Gastroesophageal sphincter (tissue), 4 donors: Measurements from ENCODE around the gene LAMA3. TPM values are rescaled to one million over a fixed set of nuclear protein-coding genes. Genes with fewer than 3 reads are reported as not detected.
A peak's percentile ranks its signal among the peaks of the same experiment; 100 is the strongest.

Source experiments
- ATAC-seq: fragments of 150-250 bp; one replicate; pipeline ENCODE4 v1.9.1; 2016; ENCODE audit warnings: mild to moderate bottlenecking, moderate library complexity
- H3K27ac ChIP-seq, 4 donors: fragments of 200-600 bp; sonication (generic) in 3 of 4; 1 replicate in 3 of 4; 2 replicates in 1 of 4; pipeline ENCODE4 v1.5.1; 2016 to 2019
- H3K27me3 ChIP-seq: fragments of 200-600 bp; sonication (generic); one replicate; pipeline ENCODE4 v1.5.1; 2019
- H3K36me3 ChIP-seq, 2 donors: fragments of 200-600 bp; sonication (generic); one replicate each; pipeline ENCODE4 v1.5.1; 2019; ENCODE audit warnings: control low read depth in 1 of 2
- H3K4me1 ChIP-seq, 3 donors: fragments of 200-600 bp; sonication (generic); 1 replicate in 2 of 3; 2 replicates in 1 of 3; pipeline ENCODE4 v1.5.1; 2016 to 2019; ENCODE audit warnings: control low read depth in 2 of 3
- H3K4me3 ChIP-seq, 2 donors: fragments of 200-600 bp; sonication (generic); one replicate each; pipeline ENCODE4 v1.5.1; 2019; ENCODE audit warnings: mild to moderate bottlenecking in 1 of 2, moderate library complexity in 1 of 2
- H3K9me3 ChIP-seq, 3 donors: fragments of 200-600 bp; sonication (generic); one replicate each; pipeline ENCODE4 v1.5.1; 2017 to 2019; ENCODE audit warnings: control low read depth in 2 of 3
- CTCF ChIP-seq, 4 experiments: fragments of 200-600 bp in 2 of 4; fragments of 450-650 bp in 2 of 4; sonication (generic) in 1 of 4; IDR thresholded peaks; one replicate each; pipeline ENCODE4 v1.5.1; 2017 to 2019; ENCODE audit warnings: antibody characterized with exemption in 4 of 4, mild to moderate bottlenecking in 2 of 4, moderate library complexity in 2 of 4
- EP300 ChIP-seq: sonication (generic); formaldehyde crosslinking; IDR thresholded peaks from one replicate; pipeline ENCODE4 v1.6.1; 2017; ENCODE audit warnings: antibody characterized with exemption, mild to moderate bottlenecking
- POLR2A ChIP-seq, 2 donors: fragments of 450-650 bp; IDR thresholded peaks; one replicate each; pipeline ENCODE4 v1.6.1; 2017; ENCODE audit warnings: antibody characterized with exemption in 2 of 2, mild to moderate bottlenecking in 2 of 2, moderate library complexity in 1 of 2
- POLR2AphosphoS5 ChIP-seq: sonication (generic); formaldehyde crosslinking; IDR thresholded peaks from one replicate; pipeline ENCODE4 v1.6.1; 2017; ENCODE audit warnings: antibody characterized with exemption
- WGBS, 2 donors: methylation state at CpG; one replicate each; pipeline ENCODE4 v1.1.5; 2018; ENCODE audit warnings: low coverage in 1 of 2; 5-methylcytosine and 5-hydroxymethylcytosine counted together
- total RNA-seq, 4 donors: library from RNA; depleted of rRNA; stranded (reverse); fragments of >200 nt; gene quantifications; one replicate each; pipeline ENCODE4 v1.1.0, GENCODE V29; 2016

Gene LAMA3
- total RNA-seq, result 10 to 100 TPM in 1 of 4 donors, 1 to 10 TPM in 3; 8.3 to 13.5 (median 9.5) TPM

- Histone ChIP-seq H3K4me1 (peaks cover 0 to 30% (median 6%) of the 10 kb centered on the region in 3 donors), H3K4me3 (peak within 1 kb of the TSS; percentile 44 to 80), H3K27ac (peak within 1 kb of the TSS in 3 of 4 donors; percentile 67 to 74 (median 73)), H3K36me3 (no peaks in the 10 kb centered on the region), H3K27me3 (peaks cover 11% of the 10 kb centered on the region), H3K9me3 (no peaks in the 10 kb centered on the region)
- 0% methylated on average over 7 to 13 of the region's 45 CpGs for WGBS, 2 donors
- ATAC-seq, result peak; percentile 91
- no peak for TF ChIP-seq POLR2A (IDR thresholded peaks at IDR 0.05)
- no peak for TF ChIP-seq EP300
- TF ChIP-seq CTCF (IDR thresholded peaks at IDR 0.05), result peak in 1 of 4 experiments; percentile 52
- TF ChIP-seq POLR2AphosphoS5, result peak; percentile 52
Observed at GRCh38 chr18:23689031-23689615, at the start of gene LAMA3. LAMA3 (plus strand) TSS chr18:23689453; CDS start chr18:23689684, 231 bp downstream.

- no peak for ATAC-seq
- 86 to 100% methylated on average over 1 to 2 of the region's 2 CpGs for WGBS, 2 donors
Observed at GRCh38 chr18:23640052-23640451, 49.2 kb upstream of the LAMA3 start.

GRCh38 chr18:23641143-23641720 lies 48.0 kb upstream of the LAMA3 start:
- no peaks in the 10 kb centered on the region for H3K4me1 ChIP-seq
- no CpG with 5 or more reads among the region's 11 CpGs for WGBS, 2 donors
- H3K4me3 ChIP-seq, result no peak overlapping the region
- no peak for ATAC-seq
- H3K27me3 ChIP-seq, result no peaks in the 10 kb centered on the region
- TF ChIP-seq POLR2AphosphoS5, result no peak
- H3K9me3 ChIP-seq, result no peaks in the 10 kb centered on the region
- no peak overlapping the region for H3K27ac ChIP-seq
- H3K36me3 ChIP-seq, result no peaks in the 10 kb centered on the region

More at GRCh38 chr18:23640052-23640451, 49.2 kb upstream of the LAMA3 start:
- Histone ChIP-seq H3K9me3 (no peaks in the 10 kb centered on the region), H3K27me3 (no peaks in the 10 kb centered on the region), H3K4me3 (no peak overlapping the region), H3K4me1 (no peaks in the 10 kb centered on the region), H3K36me3 (no peaks in the 10 kb centered on the region), H3K27ac (no peak overlapping the region)
- TF ChIP-seq CTCF (IDR thresholded peaks at IDR 0.05) (peak in 1 of 4 experiments; percentile 36), EP300 (no peak)

GRCh38 chr18:23641937-23642666 lies 47.2 kb upstream of the LAMA3 start:
- Histone ChIP-seq H3K9me3 (no peaks in the 10 kb centered on the region), H3K4me3 (no peak overlapping the region), H3K4me1 (no peaks in the 10 kb centered on the region), H3K27me3 (no peaks in the 10 kb centered on the region), H3K27ac (no peak overlapping the region), H3K36me3 (no peaks in the 10 kb centered on the region)
- no peak for ATAC-seq
- TF ChIP-seq EP300 (no peak), POLR2AphosphoS5 (no peak), CTCF (IDR thresholded peaks at IDR 0.05) (no peak), POLR2A (IDR thresholded peaks at IDR 0.05) (no peak)
- WGBS, 2 donors, result 70 to 100% methylated on average over 2 of the region's 11 CpGs

- Histone ChIP-seq H3K36me3 (no peaks in the 10 kb centered on the region), H3K4me1 (peaks cover 0 to 4% (median 0%) of the 10 kb centered on the region in 3 donors), H3K27ac (no peak overlapping the region), H3K4me3 (no peak overlapping the region), H3K9me3 (no peaks in the 10 kb centered on the region), H3K27me3 (no peaks in the 10 kb centered on the region)
- ATAC-seq, result no peak
- WGBS, 2 donors, result 50% methylated on average over 2 of the region's 2 CpGs; no CpG with 5 or more reads in 1 of the 2 donors
- TF ChIP-seq POLR2A (IDR thresholded peaks at IDR 0.05) (no peak), CTCF (IDR thresholded peaks at IDR 0.05) (no peak)
Observed at GRCh38 chr18:23643815-23644490, 45.3 kb upstream of the LAMA3 start.
